Upper lobe of right lung (tissue), 1 donor: ENCODE data around the gene SLC4A3. TPM values are rescaled to one million over a fixed set of nuclear protein-coding genes. Genes with fewer than 3 reads are reported as not detected.
A peak's percentile ranks its signal among the peaks of the same experiment; 100 is the strongest.
"Not testable (repeated sequence)": the region's sequence is repeated elsewhere in the genome, so short reads cannot be mapped to it uniquely, and the experiment has no call there.

ENCODE experiments used
- ATAC-seq: fragments of 200-7000 bp; cut with Tn5 transposase; one replicate; pipeline ENCODE4 v1.9.1; 2020; ENCODE audit warnings: mild to moderate bottlenecking, moderate library complexity
- DNase-seq: peaks from one replicate; pipeline ENCODE4 v3.0.0-alpha.2; 2020
- H3K27ac ChIP-seq: fragments of 200-600 bp; one replicate; pipeline ENCODE4 v1.8.0; 2022
- H3K27me3 ChIP-seq: fragments of 200-600 bp; one replicate; pipeline ENCODE4 v1.8.0; 2022; ENCODE audit warnings: mild to moderate bottlenecking
- H3K36me3 ChIP-seq: fragments of 200-600 bp; one replicate; pipeline ENCODE4 v1.8.0; 2022
- H3K4me1 ChIP-seq: fragments of 200-600 bp; one replicate; pipeline ENCODE4 v1.8.0; 2022
- H3K4me3 ChIP-seq: fragments of 200-600 bp; one replicate; pipeline ENCODE4 v1.8.0; 2022; ENCODE audit warnings: mild to moderate bottlenecking
- H3K9me3 ChIP-seq: fragments of 200-600 bp; one replicate; pipeline ENCODE4 v1.8.0; 2022
- intact Hi-C: fragments of 100-400 bp; cut with DNase I; formaldehyde crosslinking; loops from one replicate; pipeline ENCODE4 v1.11.0; 2022
- total RNA-seq: library from RNA; stranded (reverse); fragmentation: NEBNext Ultra II Directional; extraction: Animal tissue kit (Norgen Biotek cat#: 25700); gene quantifications from one replicate; pipeline ENCODE4 v1.2.1, GENCODE V29; 2021
- TF ChIP-seq, protein P1 (sequence below): fragments of 200-600 bp; IDR thresholded peaks from one replicate; pipeline ENCODE4 v1.8.0; 2022; ENCODE audit warnings: antibody characterized with exemption
- donor health status: DM: no; HTN: yes; CAD: no; lungs with severe emphysema.

SLC4A3 gene
- total RNA-seq, 1 donor from 2014 or later: 2.9 TPM

DNA sequence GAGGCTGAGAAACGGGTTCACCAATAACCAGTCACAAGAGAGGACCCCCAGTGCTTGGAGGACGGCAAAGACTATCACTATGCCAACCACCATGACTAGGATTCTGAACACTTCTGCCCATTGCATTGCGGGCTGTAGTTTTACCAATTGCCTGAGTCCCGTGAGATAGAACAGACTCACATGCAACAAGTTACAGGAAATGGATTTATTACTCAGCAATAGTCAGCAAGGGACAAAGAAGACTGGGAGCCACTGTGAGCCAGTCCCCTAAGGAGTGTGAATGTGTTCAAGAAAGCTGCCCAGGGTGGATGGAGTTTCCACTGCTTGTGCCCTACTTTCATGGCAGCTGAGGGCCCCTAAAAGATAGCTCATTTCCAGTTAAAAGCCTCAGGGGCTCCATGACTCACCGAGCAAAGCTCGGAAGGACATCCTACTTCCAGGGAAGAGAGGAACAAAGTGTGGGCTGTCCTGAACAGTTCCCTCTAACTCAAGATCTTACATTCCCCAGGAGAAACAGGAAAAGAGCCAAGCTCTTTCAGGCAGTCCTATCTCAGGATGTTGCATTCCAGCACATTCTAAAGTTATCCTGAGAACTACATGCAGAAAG lies 54.4 kb downstream of the SLC4A3 start:
- no peaks in the 10 kb centered on the region for H3K36me3 ChIP-seq
- no peak for ATAC-seq
- H3K9me3 ChIP-seq: no peaks in the 10 kb centered on the region
- DNase-seq: no peak
- H3K4me1 ChIP-seq: no peaks in the 10 kb centered on the region
- intact Hi-C loops: no loop called here
- H3K4me3 ChIP-seq: no peak overlapping the region
- H3K27ac ChIP-seq: no peak overlapping the region
- no peaks in the 10 kb centered on the region for H3K27me3 ChIP-seq
- TF ChIP-seq, protein P1, sequence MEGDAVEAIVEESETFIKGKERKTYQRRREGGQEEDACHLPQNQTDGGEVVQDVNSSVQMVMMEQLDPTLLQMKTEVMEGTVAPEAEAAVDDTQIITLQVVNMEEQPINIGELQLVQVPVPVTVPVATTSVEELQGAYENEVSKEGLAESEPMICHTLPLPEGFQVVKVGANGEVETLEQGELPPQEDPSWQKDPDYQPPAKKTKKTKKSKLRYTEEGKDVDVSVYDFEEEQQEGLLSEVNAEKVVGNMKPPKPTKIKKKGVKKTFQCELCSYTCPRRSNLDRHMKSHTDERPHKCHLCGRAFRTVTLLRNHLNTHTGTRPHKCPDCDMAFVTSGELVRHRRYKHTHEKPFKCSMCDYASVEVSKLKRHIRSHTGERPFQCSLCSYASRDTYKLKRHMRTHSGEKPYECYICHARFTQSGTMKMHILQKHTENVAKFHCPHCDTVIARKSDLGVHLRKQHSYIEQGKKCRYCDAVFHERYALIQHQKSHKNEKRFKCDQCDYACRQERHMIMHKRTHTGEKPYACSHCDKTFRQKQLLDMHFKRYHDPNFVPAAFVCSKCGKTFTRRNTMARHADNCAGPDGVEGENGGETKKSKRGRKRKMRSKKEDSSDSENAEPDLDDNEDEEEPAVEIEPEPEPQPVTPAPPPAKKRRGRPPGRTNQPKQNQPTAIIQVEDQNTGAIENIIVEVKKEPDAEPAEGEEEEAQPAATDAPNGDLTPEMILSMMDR: no peak

DNA sequence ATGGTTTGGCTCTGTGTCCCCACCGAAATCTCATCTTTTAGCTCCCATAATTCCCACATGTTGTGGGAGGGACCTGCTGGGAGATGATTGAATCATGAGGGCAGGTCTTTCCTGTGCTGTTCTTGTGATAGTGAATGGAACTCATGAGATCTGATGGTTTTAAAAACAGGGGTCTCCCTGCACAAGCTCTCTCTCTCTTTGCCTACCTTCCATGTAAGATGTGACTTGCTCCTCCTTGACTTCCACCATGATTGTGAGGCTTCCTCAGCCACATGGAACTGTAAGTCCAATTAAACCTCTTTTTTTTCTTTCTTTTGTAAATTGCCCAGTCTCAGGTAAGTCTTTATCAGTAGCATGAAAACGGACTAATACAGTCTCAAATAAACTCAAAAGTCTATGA lies 56.0 kb downstream of the SLC4A3 start:
- H3K4me1 ChIP-seq, intact Hi-C loops, H3K36me3 ChIP-seq, ATAC-seq, H3K9me3 ChIP-seq, DNase-seq, H3K27me3 ChIP-seq, H3K4me3 ChIP-seq, H3K27ac ChIP-seq: not testable (repeated sequence)

DNA sequence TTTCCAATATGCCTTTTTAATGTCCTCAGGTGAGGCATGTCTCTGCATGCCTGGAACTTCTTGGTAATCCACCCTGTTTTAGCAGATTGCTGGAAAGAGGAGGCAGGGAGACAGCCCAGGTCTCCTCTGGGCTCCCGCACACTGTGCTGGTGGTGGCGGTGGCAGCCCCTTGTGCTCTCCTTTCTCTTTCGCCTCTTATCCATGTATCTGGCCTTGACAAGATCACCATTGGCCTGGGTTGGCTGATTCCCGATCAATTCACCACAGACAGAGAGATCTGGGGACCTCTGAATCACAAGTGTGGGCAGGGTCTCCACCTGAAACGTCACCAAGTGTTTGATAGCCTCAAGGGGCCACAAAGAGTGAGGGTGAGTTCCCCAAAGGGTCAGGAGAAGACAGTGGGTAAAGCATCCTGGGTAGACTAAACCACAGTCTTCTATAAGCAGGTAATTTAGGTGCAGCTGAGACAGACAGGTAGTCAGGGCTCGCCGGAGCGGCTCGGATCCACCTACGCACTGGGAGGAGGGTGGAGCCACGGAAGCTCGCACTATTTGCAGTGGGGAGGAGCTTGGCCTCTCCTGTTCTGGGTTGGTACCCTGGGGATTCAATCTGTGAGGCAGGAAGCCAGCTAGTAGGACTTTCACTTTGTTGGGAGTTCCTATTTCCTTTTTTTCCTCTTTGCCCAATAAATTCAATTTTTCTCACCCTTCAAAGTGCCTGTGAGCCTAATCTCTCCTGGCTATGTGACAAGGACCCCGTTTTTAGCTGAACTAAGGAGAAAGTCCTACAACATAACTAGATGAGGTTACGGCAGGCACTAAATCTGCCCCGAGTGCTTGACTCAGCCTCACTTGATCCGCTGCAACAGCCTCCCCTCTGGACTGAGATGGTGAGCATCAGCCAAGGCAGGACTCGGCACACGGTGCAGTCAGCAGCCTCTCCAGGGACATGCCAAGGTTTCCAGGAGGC lies 57.6 kb downstream of the SLC4A3 start:
- Histone ChIP-seq H3K4me1 (no peaks in the 10 kb centered on the region), H3K27ac (peak overlapping the region; percentile 66), H3K27me3 (peaks cover 4% of the 10 kb centered on the region), H3K9me3 (no peaks in the 10 kb centered on the region), H3K4me3 (peak overlapping the region; percentile 49), H3K36me3 (no peaks in the 10 kb centered on the region)
- ATAC-seq (peak; percentile 96), DNase-seq (peak; percentile 86)
- intact Hi-C loops: no loop called here
- TF ChIP-seq, protein P1: no peak

DNA sequence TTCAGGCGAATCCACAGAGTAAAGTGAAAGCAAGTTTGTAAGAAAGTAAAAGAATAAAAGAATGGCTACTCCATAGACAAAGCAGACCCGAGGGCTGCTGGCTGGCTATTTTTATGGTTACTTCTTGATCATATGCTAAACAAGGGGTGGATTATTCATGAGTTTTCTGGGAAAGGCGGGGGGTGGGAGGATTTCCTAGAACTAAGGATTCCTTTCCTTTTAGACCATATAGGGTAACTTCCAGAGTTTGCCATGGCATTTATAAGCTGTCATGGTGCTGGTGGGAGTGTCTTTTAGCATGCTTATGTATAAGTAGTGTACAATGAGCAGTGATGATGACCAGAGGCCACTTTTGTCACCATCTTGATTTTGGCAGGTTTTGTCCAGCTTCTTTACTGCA lies 59.8 kb downstream of the SLC4A3 start:
- Histone ChIP-seq H3K27me3 (peaks cover 4% of the 10 kb centered on the region), H3K27ac (no peak overlapping the region), H3K9me3 (no peaks in the 10 kb centered on the region), H3K4me3 (no peak overlapping the region), H3K4me1 (no peaks in the 10 kb centered on the region), H3K36me3 (no peaks in the 10 kb centered on the region)
- ATAC-seq: no peak
- intact Hi-C loops: no loop called here
- TF ChIP-seq, protein P1: no peak
- no peak for DNase-seq

DNA sequence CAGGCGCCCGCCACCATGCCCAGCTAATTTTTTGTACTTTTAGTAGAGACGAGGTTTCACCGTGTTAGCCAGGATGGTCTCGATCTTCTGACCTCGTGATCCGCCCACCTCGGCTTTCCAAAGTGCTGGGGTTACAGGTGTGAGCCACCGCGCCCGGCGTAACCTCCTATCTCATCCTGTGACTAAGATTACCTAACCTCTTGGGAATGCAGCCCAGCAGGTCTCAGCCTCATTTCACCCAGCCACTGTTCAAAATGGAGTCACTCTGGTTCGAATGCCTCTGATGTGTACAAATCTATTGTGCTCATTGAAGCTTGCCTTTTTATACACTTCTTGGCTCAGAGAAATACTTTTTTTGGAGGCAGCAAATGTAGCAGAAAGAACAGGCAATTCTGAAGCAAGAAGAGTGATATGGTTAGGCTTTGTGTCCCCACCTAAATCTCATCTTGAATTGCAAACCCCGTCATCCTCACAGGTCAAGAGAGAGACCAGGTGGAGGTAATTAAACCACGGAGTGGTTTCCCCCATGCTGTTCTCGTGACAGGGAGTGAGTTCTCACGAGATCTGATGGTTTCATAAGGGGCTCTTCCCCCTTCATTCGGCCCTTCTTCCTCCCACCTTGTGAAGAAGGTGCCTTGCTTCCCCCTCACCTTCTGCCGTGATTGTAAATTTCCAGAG lies 60.6 kb downstream of the SLC4A3 start:
- Histone ChIP-seq H3K27ac (no peak overlapping the region), H3K36me3 (no peaks in the 10 kb centered on the region), H3K27me3 (peaks cover 4% of the 10 kb centered on the region), H3K4me1 (no peaks in the 10 kb centered on the region), H3K9me3 (no peaks in the 10 kb centered on the region), H3K4me3 (no peak overlapping the region)
- ATAC-seq (no peak), DNase-seq (no peak)
- TF ChIP-seq, protein P1: no peak
- intact Hi-C loops: no loop called here
